ENCODE results near the gene ADAM10.

The ADAM10 gene

GRCh38 chr15:58696738-58697137, 52.8 kb downstream of the ADAM10 start:
- Histone ChIP-seq H3K4me3 (ENCODE audit: low read length) (no peak overlapping the region), H3K9ac (ENCODE audit: low read depth, low read length) (no peak overlapping the region), H3K36me3 (ENCODE audit: insufficient read depth, low read length) (peaks cover 11% of the 10 kb centered on the region; the same call in 1 of the 2 replicates), H3K27me3 (ENCODE audit: insufficient read depth, low read length) (no peaks in the 10 kb centered on the region), H3K4me1 (ENCODE audit: insufficient read depth, low read length) (peaks cover 14% of the 10 kb centered on the region), H3K9me3 (ENCODE audit: insufficient read depth, low read depth, low read length) (0 out of 2 replicates have a peak, but pooled peaks cover 9% of the 10 kb centered on the region), H3K27ac (ENCODE audit: low read depth, low read length) (no peak overlapping the region)
- 88% methylated on average over 6 of the region's 6 CpGs for WGBS

- H3K27ac ChIP-seq (ENCODE audit: low read depth, low read length) = no peak overlapping the region
- 0 out of 2 replicates have a peak, but pooled peaks cover 4% of the 10 kb centered on the region for H3K9me3 ChIP-seq (ENCODE audit: insufficient read depth, low read depth, low read length)
- H3K4me1 ChIP-seq (ENCODE audit: insufficient read depth, low read length) = peaks cover 17% of the 10 kb centered on the region
- H3K9ac ChIP-seq (ENCODE audit: low read depth, low read length) = no peak overlapping the region
- H3K36me3 ChIP-seq (ENCODE audit: insufficient read depth, low read length) = 0 out of 2 replicates have a peak, but pooled peaks cover 4% of the 10 kb centered on the region
- no peak overlapping the region for H3K4me3 ChIP-seq (ENCODE audit: low read length)
- 85% methylated on average over 2 of the region's 3 CpGs for WGBS
- H3K27me3 ChIP-seq (ENCODE audit: insufficient read depth, low read length) = no peaks in the 10 kb centered on the region
Observed at GRCh38 chr15:58694641-58695398, 54.7 kb downstream of the ADAM10 start.

GRCh38 chr15:58690703-58691102, 58.8 kb downstream of the ADAM10 start:
- no peaks in the 10 kb centered on the region for H3K36me3 ChIP-seq (ENCODE audit: insufficient read depth, low read length)
- H3K9me3 ChIP-seq (ENCODE audit: insufficient read depth, low read depth, low read length) = no peaks in the 10 kb centered on the region
- no peaks in the 10 kb centered on the region for H3K27me3 ChIP-seq (ENCODE audit: insufficient read depth, low read length)
- no peak overlapping the region for H3K4me3 ChIP-seq (ENCODE audit: low read length)
- H3K4me1 ChIP-seq (ENCODE audit: insufficient read depth, low read length) = peaks cover 23% of the 10 kb centered on the region
- H3K27ac ChIP-seq (ENCODE audit: low read depth, low read length) = no peak overlapping the region
- 93% methylated on average over 3 of the region's 3 CpGs for WGBS
- no peak overlapping the region for H3K9ac ChIP-seq (ENCODE audit: low read depth, low read length)

- H3K4me1 ChIP-seq (ENCODE audit: insufficient read depth, low read length) = peaks cover 18% of the 10 kb centered on the region
- H3K27ac ChIP-seq (ENCODE audit: low read depth, low read length) = no peak overlapping the region
- H3K9me3 ChIP-seq (ENCODE audit: insufficient read depth, low read depth, low read length) = no peaks in the 10 kb centered on the region
- no peaks in the 10 kb centered on the region for H3K27me3 ChIP-seq (ENCODE audit: insufficient read depth, low read length)
- H3K4me3 ChIP-seq (ENCODE audit: low read length) = no peak overlapping the region
- H3K36me3 ChIP-seq (ENCODE audit: insufficient read depth, low read length) = no peaks in the 10 kb centered on the region
- H3K9ac ChIP-seq (ENCODE audit: low read depth, low read length) = no peak overlapping the region
Observed at GRCh38 chr15:58689646-58690045, 59.9 kb downstream of the ADAM10 start.

- Histone ChIP-seq H3K4me1 (ENCODE audit: insufficient read depth, low read length) (peaks cover 13% of the 10 kb centered on the region), H3K27ac (ENCODE audit: low read depth, low read length) (peak overlapping the region; percentile 26; the same call in 1 of the 2 replicates), H3K4me3 (ENCODE audit: low read length) (no peak overlapping the region), H3K27me3 (ENCODE audit: insufficient read depth, low read length) (no peaks in the 10 kb centered on the region), H3K9me3 (ENCODE audit: insufficient read depth, low read depth, low read length) (no peaks in the 10 kb centered on the region), H3K9ac (ENCODE audit: low read depth, low read length) (no peak overlapping the region), H3K36me3 (ENCODE audit: insufficient read depth, low read length) (no peaks in the 10 kb centered on the region)
- 87% methylated on average over 8 of the region's 8 CpGs for WGBS
Observed at GRCh38 chr15:58686286-58686685, 63.2 kb downstream of the ADAM10 start.

- Histone ChIP-seq H3K4me3 (ENCODE audit: low read length) (no peak overlapping the region), H3K27me3 (ENCODE audit: insufficient read depth, low read length) (no peaks in the 10 kb centered on the region), H3K27ac (ENCODE audit: low read depth, low read length) (no peak overlapping the region), H3K9ac (ENCODE audit: low read depth, low read length) (no peak overlapping the region), H3K9me3 (ENCODE audit: insufficient read depth, low read depth, low read length) (no peaks in the 10 kb centered on the region), H3K36me3 (ENCODE audit: insufficient read depth, low read length) (no peaks in the 10 kb centered on the region), H3K4me1 (ENCODE audit: insufficient read depth, low read length) (peaks cover 10% of the 10 kb centered on the region)
- WGBS = 95% methylated on average over 3 of the region's 4 CpGs
Observed at GRCh38 chr15:58684751-58685150, 64.8 kb downstream of the ADAM10 start.

GRCh38 chr15:58684036-58684710, 65.3 kb downstream of the ADAM10 start:
- Histone ChIP-seq H3K27ac (ENCODE audit: low read depth, low read length) (no peak overlapping the region), H3K4me1 (ENCODE audit: insufficient read depth, low read length) (peaks cover 10% of the 10 kb centered on the region), H3K27me3 (ENCODE audit: insufficient read depth, low read length) (no peaks in the 10 kb centered on the region), H3K4me3 (ENCODE audit: low read length) (no peak overlapping the region), H3K9me3 (ENCODE audit: insufficient read depth, low read depth, low read length) (no peaks in the 10 kb centered on the region), H3K9ac (ENCODE audit: low read depth, low read length) (no peak overlapping the region), H3K36me3 (ENCODE audit: insufficient read depth, low read length) (peaks cover 4% of the 10 kb centered on the region; the same call in 1 of the 2 replicates)
- 98% methylated on average over 2 of the region's 3 CpGs for whole genome bisulfite sequencing

- no peak overlapping the region for H3K27ac ChIP-seq (ENCODE audit: low read depth, low read length)
- H3K4me1 ChIP-seq (ENCODE audit: insufficient read depth, low read length) = peaks cover 8% of the 10 kb centered on the region
- H3K36me3 ChIP-seq (ENCODE audit: insufficient read depth, low read length) = peaks cover 10% of the 10 kb centered on the region
- no peak overlapping the region for H3K4me3 ChIP-seq (ENCODE audit: low read length)
- H3K9ac ChIP-seq (ENCODE audit: low read depth, low read length) = no peak overlapping the region
- WGBS = 100% methylated on average over 1 of the region's 2 CpGs
- no peaks in the 10 kb centered on the region for H3K9me3 ChIP-seq (ENCODE audit: insufficient read depth, low read depth, low read length)
- no peaks in the 10 kb centered on the region for H3K27me3 ChIP-seq (ENCODE audit: insufficient read depth, low read length)
Observed at GRCh38 chr15:58682234-58682633, 67.3 kb downstream of the ADAM10 start.

GRCh38 chr15:58678683-58679082, 70.8 kb downstream of the ADAM10 start:
- Histone ChIP-seq H3K27me3 (ENCODE audit: insufficient read depth, low read length) (no peaks in the 10 kb centered on the region), H3K9ac (ENCODE audit: low read depth, low read length) (no peak overlapping the region), H3K36me3 (ENCODE audit: insufficient read depth, low read length) (peaks cover 10% of the 10 kb centered on the region), H3K9me3 (ENCODE audit: insufficient read depth, low read depth, low read length) (no peaks in the 10 kb centered on the region), H3K27ac (ENCODE audit: low read depth, low read length) (no peak overlapping the region), H3K4me3 (ENCODE audit: low read length) (no peak overlapping the region), H3K4me1 (ENCODE audit: insufficient read depth, low read length) (no peaks in the 10 kb centered on the region)
- 96% methylated on average over 2 of the region's 2 CpGs for WGBS

GRCh38 chr15:58677426-58677825, 72.1 kb downstream of the ADAM10 start:
- no peak overlapping the region for H3K9ac ChIP-seq (ENCODE audit: low read depth, low read length)
- peaks cover 10% of the 10 kb centered on the region for H3K36me3 ChIP-seq (ENCODE audit: insufficient read depth, low read length)
- no peaks in the 10 kb centered on the region for H3K27me3 ChIP-seq (ENCODE audit: insufficient read depth, low read length)
- H3K4me3 ChIP-seq (ENCODE audit: low read length) = no peak overlapping the region
- H3K4me1 ChIP-seq (ENCODE audit: insufficient read depth, low read length) = no peaks in the 10 kb centered on the region
- no CpG with 5 or more reads among the region's 1 CpG for WGBS
- H3K27ac ChIP-seq (ENCODE audit: low read depth, low read length) = no peak overlapping the region
- no peaks in the 10 kb centered on the region for H3K9me3 ChIP-seq (ENCODE audit: insufficient read depth, low read depth, low read length)

GRCh38 chr15:58676766-58677165, 72.7 kb downstream of the ADAM10 start:
- H3K9ac ChIP-seq (ENCODE audit: low read depth, low read length) = no peak overlapping the region
- peaks cover 10% of the 10 kb centered on the region for H3K36me3 ChIP-seq (ENCODE audit: insufficient read depth, low read length)
- no peaks in the 10 kb centered on the region for H3K9me3 ChIP-seq (ENCODE audit: insufficient read depth, low read depth, low read length)
- H3K4me3 ChIP-seq (ENCODE audit: low read length) = no peak overlapping the region
- no peaks in the 10 kb centered on the region for H3K27me3 ChIP-seq (ENCODE audit: insufficient read depth, low read length)
- H3K4me1 ChIP-seq (ENCODE audit: insufficient read depth, low read length) = peaks cover 3% of the 10 kb centered on the region; the same call in 1 of the 2 replicates
- 100% methylated on average over 2 of the region's 4 CpGs for WGBS
- no peak overlapping the region for H3K27ac ChIP-seq (ENCODE audit: low read depth, low read length)
